NB4 (cell line): ENCODE results near the gene DMPK.
"Not testable (repeated sequence)": the region's sequence is repeated elsewhere in the genome, so short reads cannot be mapped to it uniquely, and the experiment has no call there.

Experiments
- DNase-seq: peaks from one replicate; pipeline ENCODE4 v3.0.0; 2010; ENCODE audit warnings: low read depth
- H3K4me3 ChIP-seq: one replicate; pipeline ENCODE4 v1.5.1; 2011; ENCODE audit warnings: mild to moderate bottlenecking, low read depth, low read length, moderate library complexity
- CTCF ChIP-seq: IDR thresholded peaks from one replicate; pipeline ENCODE4 v1.5.1; 2012; ENCODE audit warnings: low read depth, low read length
- MAX ChIP-seq: IDR thresholded peaks from 2 replicates; pipeline ENCODE4 v1.6.1; 2011; ENCODE audit warnings: low read depth, low read length
- MYC ChIP-seq: IDR thresholded peaks from 2 replicates; pipeline ENCODE4 v1.6.1; 2011; ENCODE audit warnings: low read depth, low read length
- POLR2A ChIP-seq: IDR thresholded peaks from 2 replicates; pipeline ENCODE4 v1.6.1; 2011; ENCODE audit warnings: mild to moderate bottlenecking; ENCODE audit not compliant: insufficient read length; ENCODE audit errors: extremely low read depth

DMPK gene

GRCh38 chr19:45804140-45804958 lies 22.1 kb upstream of the DMPK start:
- H3K4me3 ChIP-seq, result no peak overlapping the region
- no peak for DNase-seq
- TF ChIP-seq MAX (no peak), POLR2A (no peak), MYC (no peak)

- no peak for DNase-seq
- no peak overlapping the region for H3K4me3 ChIP-seq
- no peak for TF ChIP-seq CTCF
- TF ChIP-seq MAX, result no peak
- no peak for TF ChIP-seq POLR2A
- TF ChIP-seq MYC, result no peak
Measured at GRCh38 chr19:45801603-45802175, 19.4 kb upstream of the DMPK start.

- H3K4me3 ChIP-seq, result no peak overlapping the region
- TF ChIP-seq MYC (no peak), CTCF (no peak), POLR2A (no peak), MAX (no peak)
- peak; percentile 58 for DNase-seq
Measured at GRCh38 chr19:45800070-45800553, 17.8 kb upstream of the DMPK start.

- not testable (repeated sequence) for DNase-seq, H3K4me3 ChIP-seq
Measured at GRCh38 chr19:45799541-45799940, 17.3 kb upstream of the DMPK start.

- H3K4me3 ChIP-seq, result no peak overlapping the region
- TF ChIP-seq MYC (no peak), POLR2A (no peak), CTCF (peak; percentile 63), MAX (no peak)
- DNase-seq, result peak; percentile 45
Measured at GRCh38 chr19:45798995-45799517, 16.8 kb upstream of the DMPK start.

- TF ChIP-seq MAX, result no peak
- TF ChIP-seq POLR2A, result no peak
- no peak for TF ChIP-seq MYC
- no peak for TF ChIP-seq CTCF
- DNase-seq, result no peak
- H3K4me3 ChIP-seq, result no peak overlapping the region
Measured at GRCh38 chr19:45794627-45795026, 12.3 kb upstream of the DMPK start.
